ENCODE data around the gene NCAPH2. TPM values are rescaled to one million over a fixed set of nuclear protein-coding genes. Genes with fewer than 3 reads are reported as not detected.
A peak's percentile ranks its signal among the peaks of the same experiment; 100 is the strongest.

The NCAPH2 gene
- total and polyA plus RNA-seq, 3 donors from 2014 or later, result 67.4 to 89.2 (median 88.5) TPM

DNA sequence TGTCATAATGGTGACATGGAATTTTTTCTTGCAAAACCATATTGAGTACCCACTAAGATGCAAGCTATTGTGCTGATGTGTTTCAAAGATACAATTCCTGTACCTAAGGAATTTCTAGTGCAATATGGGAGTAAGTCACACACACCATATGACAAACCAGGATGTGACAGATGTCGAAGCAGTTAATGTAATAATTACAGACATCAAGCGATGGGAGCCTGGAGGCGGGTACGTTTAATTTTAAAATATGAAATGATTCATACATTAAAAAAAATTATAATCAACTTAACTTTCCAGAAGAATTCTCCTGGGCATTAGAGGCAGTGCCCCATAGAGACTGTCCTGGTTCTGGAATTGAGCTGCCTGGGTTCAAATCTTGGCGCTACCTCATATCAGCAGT, 48.7 kb downstream of the NCAPH2 start:
- Histone ChIP-seq H3K27me3 (no peaks in the 10 kb centered on the region), H3K4me3 (no peak overlapping the region), H3K4me1 (no peaks in the 10 kb centered on the region), H3K36me3 (ENCODE audit: low read depth, missing control alignments) (no peaks in the 10 kb centered on the region), H3K9me3 (no peaks in the 10 kb centered on the region), H3K27ac (no peak overlapping the region)
- TF ChIP-seq, protein P1, sequence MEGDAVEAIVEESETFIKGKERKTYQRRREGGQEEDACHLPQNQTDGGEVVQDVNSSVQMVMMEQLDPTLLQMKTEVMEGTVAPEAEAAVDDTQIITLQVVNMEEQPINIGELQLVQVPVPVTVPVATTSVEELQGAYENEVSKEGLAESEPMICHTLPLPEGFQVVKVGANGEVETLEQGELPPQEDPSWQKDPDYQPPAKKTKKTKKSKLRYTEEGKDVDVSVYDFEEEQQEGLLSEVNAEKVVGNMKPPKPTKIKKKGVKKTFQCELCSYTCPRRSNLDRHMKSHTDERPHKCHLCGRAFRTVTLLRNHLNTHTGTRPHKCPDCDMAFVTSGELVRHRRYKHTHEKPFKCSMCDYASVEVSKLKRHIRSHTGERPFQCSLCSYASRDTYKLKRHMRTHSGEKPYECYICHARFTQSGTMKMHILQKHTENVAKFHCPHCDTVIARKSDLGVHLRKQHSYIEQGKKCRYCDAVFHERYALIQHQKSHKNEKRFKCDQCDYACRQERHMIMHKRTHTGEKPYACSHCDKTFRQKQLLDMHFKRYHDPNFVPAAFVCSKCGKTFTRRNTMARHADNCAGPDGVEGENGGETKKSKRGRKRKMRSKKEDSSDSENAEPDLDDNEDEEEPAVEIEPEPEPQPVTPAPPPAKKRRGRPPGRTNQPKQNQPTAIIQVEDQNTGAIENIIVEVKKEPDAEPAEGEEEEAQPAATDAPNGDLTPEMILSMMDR (IDR thresholded peaks at IDR 0.05), result no peak
- no peak for TF ChIP-seq POLR2A (IDR thresholded peaks at IDR 0.05)
- intact Hi-C loops (cut with DNase I; ENCODE audit: low total_unique reads), result no loop called here
- WGBS, 2 donors, result 88 to 92% methylated on average over 5 of the region's 5 CpGs
- no peak for DNase-seq

DNA sequence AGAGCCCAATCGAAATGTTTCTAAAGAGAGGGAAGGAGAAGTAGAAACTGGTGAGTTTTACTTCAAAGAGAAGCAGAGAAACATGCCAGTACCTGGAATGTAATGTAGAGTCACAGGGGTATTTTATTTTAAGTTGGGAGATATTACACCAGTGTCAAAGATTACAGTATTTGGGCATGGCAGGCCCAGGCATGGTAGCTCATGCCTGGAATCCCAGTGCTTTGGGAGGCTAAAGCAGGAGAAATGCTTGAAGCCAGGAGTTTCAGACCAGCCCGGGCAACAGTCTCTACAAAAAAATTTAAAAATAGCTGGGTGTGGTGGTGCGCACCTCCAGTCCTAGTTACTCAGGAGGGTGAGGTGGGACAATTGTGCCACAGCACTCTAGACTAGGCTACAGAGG, 52.0 kb downstream of the NCAPH2 start:
- H3K4me3 ChIP-seq, result no peak overlapping the region
- H3K9me3 ChIP-seq, result no peaks in the 10 kb centered on the region
- DNase-seq, result no peak
- TF ChIP-seq POLR2A (IDR thresholded peaks at IDR 0.05), result no peak
- TF ChIP-seq, protein P1 (IDR thresholded peaks at IDR 0.05), result no peak
- no peak overlapping the region for H3K27ac ChIP-seq
- WGBS, 2 donors, result 83 to 94% methylated on average over 3 of the region's 3 CpGs
- H3K27me3 ChIP-seq, result no peaks in the 10 kb centered on the region
- peaks cover 9% of the 10 kb centered on the region for H3K4me1 ChIP-seq
- intact Hi-C loops (cut with DNase I; ENCODE audit: low total_unique reads), result no loop called here
- H3K36me3 ChIP-seq (ENCODE audit: low read depth, missing control alignments), result no peaks in the 10 kb centered on the region

DNA sequence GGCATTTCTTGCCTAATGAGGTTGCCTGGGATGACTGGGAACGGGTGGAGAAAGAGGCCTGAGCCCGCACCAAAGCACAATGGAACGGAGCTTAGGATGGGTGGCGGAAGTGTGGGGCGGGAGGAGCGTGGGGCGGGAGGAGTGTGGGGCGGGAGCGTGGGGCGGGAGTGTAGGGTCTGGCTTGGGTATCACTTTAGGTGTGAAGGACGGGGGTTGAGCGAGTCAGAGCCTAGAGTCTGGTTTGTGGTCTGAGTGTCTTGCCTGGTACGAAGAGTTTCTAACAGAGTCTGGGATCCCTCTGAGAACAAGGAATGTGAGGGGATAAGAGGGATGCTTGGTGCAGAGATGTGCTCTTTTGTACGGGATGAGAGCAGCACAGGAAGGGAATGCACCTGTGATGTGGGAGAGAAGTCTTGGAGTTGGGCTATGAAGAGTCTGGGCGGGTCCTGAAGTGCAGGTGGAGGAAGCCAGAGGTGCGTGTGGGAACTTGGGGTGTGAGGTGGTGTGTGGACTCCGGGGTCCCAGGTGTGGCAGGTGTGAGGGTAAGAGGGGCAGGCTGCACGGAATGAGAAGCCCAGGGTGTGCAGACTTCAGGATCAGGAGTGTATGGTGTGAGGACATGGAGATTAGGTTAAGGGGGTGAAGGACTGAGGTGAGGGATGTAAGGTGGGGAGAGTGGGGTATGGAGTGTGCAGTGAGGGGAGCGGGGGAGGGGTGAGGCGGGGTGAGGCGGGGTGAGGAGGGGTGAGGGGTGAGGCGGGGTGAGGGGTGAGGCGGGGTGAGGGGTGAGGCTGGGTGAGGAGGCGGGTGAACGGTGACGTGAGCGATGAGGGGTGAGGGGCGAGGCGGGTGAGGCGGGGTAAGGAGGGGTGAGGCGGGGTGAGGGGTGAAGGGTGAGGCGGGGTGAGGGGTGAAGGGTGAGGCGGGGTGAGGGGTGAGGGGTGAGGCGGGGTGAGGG, 53.7 kb downstream of the NCAPH2 start:
- WGBS, 2 donors, result 37 to 63% methylated on average over 18 of the region's 34 CpGs
- intact Hi-C loops (cut with DNase I; ENCODE audit: low total_unique reads), result no loop called here
- H3K27me3 ChIP-seq, result no peaks in the 10 kb centered on the region

DNA sequence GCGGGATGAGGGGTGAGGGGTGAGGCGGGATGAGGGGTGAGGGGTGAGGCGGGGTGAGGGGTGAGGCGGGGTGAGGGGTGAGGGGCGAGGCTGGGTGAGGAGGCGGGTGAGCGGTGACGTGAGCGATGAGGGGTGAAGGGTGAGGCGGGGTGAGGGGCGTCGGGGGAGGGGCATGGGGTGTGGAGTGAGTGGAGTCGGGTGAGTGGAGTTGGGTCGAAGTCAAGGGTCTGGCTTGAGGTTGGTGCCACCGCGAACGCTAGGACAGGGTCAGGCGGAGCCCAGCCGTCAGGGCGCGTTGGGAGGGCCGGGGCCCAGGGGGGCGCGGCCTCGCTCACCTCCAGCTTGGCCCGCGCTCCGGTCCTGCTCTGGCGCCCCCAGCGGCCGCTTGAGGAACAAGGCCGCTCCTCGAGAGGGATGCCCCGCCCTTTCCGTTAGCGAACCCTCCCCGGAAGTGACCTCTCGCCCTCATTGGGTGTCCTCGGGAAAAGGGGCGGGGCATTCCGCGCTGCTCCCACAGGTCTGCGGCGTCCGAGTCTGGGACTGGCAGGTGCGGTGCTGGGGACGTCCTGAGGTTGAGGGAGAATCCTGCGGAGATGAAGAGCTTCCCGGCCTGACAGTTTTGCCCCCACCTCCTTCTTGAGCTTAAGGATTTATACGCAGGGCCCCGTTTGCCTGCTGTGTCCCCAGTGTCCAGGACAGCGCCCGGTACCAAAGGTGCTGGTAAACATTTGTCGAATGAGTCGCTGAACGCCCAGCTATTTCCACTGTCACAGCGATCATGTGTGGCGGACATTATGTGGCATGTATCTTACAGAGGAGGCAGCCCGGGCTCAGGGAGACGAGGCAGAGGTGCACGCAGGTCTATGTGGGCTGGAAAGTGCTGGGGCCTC, 54.7 kb downstream of the NCAPH2 start, which contains the start of gene SYCE3:
Gene SYCE3, minus strand, starts transcription at position 397 of the 890 bp plus-strand sequence. CDS start 6,514 bp downstream, outside the sequence.
- Histone ChIP-seq H3K9me3 (no peaks in the 10 kb centered on the region), H3K36me3 (ENCODE audit: low read depth, missing control alignments) (no peaks in the 10 kb centered on the region), H3K4me3 (peak within 1 kb of the TSS; percentile 49 to 65), H3K27ac (peak within 1 kb of the TSS in 1 of 2 donors; percentile 15), H3K4me1 (peaks cover 9% of the 10 kb centered on the region), H3K27me3 (no peaks in the 10 kb centered on the region)
- WGBS, 2 donors, result 1 to 4% methylated on average over 53 of the region's 61 CpGs
- intact Hi-C loops (cut with DNase I; ENCODE audit: low total_unique reads), result no loop called here
- TF ChIP-seq POLR2A (IDR thresholded peaks at IDR 0.05), result peak; percentile 27
- TF ChIP-seq, protein P1 (IDR thresholded peaks at IDR 0.05), result peak; percentile 83 to 98 (median 91)
- peak; percentile 98 for DNase-seq

More for the DNA sequence above, 53.7 kb downstream of the NCAPH2 start:
- Histone ChIP-seq H3K4me3 (no peak overlapping the region), H3K4me1 (peaks cover 9% of the 10 kb centered on the region), H3K36me3 (ENCODE audit: low read depth, missing control alignments) (no peaks in the 10 kb centered on the region), H3K9me3 (no peaks in the 10 kb centered on the region), H3K27ac (no peak overlapping the region)
- no peak for DNase-seq
- TF ChIP-seq, protein P1 (IDR thresholded peaks at IDR 0.05), result no peak
- no peak for TF ChIP-seq POLR2A (IDR thresholded peaks at IDR 0.05)
